Measurements from ENCODE around the gene SLC9A8.

Gene SLC9A8

GRCh38 chr20:49798718-49799117 lies 13.9 kb upstream of the SLC9A8 start (continued):
- TF ChIP-seq, protein P1, sequence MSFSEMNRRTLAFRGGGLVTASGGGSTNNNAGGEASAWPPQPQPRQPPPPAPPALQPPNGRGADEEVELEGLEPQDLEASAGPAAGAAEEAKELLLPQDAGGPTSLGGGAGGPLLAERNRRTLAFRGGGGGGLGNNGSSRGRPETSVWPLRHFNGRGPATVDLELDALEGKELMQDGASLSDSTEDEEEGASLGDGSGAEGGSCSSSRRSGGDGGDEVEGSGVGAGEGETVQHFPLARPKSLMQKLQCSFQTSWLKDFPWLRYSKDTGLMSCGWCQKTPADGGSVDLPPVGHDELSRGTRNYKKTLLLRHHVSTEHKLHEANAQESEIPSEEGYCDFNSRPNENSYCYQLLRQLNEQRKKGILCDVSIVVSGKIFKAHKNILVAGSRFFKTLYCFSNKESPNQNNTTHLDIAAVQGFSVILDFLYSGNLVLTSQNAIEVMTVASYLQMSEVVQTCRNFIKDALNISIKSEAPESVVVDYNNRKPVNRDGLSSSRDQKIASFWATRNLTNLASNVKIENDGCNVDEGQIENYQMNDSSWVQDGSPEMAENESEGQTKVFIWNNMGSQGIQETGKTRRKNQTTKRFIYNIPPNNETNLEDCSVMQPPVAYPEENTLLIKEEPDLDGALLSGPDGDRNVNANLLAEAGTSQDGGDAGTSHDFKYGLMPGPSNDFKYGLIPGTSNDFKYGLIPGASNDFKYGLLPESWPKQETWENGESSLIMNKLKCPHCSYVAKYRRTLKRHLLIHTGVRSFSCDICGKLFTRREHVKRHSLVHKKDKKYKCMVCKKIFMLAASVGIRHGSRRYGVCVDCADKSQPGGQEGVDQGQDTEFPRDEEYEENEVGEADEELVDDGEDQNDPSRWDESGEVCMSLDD (tag by site-specific recombination; IDR thresholded peaks at IDR 0.05), result no peak
- TF ChIP-seq ZNF157 (tag by site-specific recombination; IDR thresholded peaks at IDR 0.05), result no peak
- TF ChIP-seq BCL11A (tag by site-specific recombination; IDR thresholded peaks at IDR 0.05; ENCODE audit: low read depth), result no peak

GRCh38 chr20:49799698-49800097 lies 12.9 kb upstream of the SLC9A8 start:
- TF ChIP-seq ZNF488 (tag by site-specific recombination; IDR thresholded peaks at IDR 0.05), result no peak
- no peak for TF ChIP-seq ZNF701 (tag by site-specific recombination; IDR thresholded peaks at IDR 0.05)
- TF ChIP-seq ZNF202 (tag by site-specific recombination; IDR thresholded peaks at IDR 0.05; ENCODE audit: borderline replicate concordance), result no peak
- no peak for TF ChIP-seq MYNN (tag by site-specific recombination; IDR thresholded peaks at IDR 0.05; ENCODE audit: borderline replicate concordance)
- TF ChIP-seq, protein P2, sequence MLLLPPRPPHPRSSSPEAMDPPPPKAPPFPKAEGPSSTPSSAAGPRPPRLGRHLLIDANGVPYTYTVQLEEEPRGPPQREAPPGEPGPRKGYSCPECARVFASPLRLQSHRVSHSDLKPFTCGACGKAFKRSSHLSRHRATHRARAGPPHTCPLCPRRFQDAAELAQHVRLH (tag by site-specific recombination; IDR thresholded peaks at IDR 0.05), result no peak
- TF ChIP-seq KLF16 (tag by site-specific recombination; IDR thresholded peaks at IDR 0.05), result no peak
- TF ChIP-seq ZNF335 (tag by site-specific recombination; conservative IDR thresholded peaks at IDR 0.05), result no peak
- no peak for TF ChIP-seq ZNF121 (tag by site-specific recombination; IDR thresholded peaks at IDR 0.05)
- TF ChIP-seq ZNF548 (tag by site-specific recombination; IDR thresholded peaks at IDR 0.05), result no peak
- TF ChIP-seq ZBTB1 (tag by site-specific recombination; IDR thresholded peaks at IDR 0.05), result no peak
- no peak for TF ChIP-seq RBAK (tag by site-specific recombination; IDR thresholded peaks at IDR 0.05)
- no peak for TF ChIP-seq ZNF560 (tag by site-specific recombination; IDR thresholded peaks at IDR 0.05; ENCODE audit: borderline replicate concordance)
- TF ChIP-seq ZNF10 (tag by site-specific recombination; IDR thresholded peaks at IDR 0.05), result no peak
- no peak for TF ChIP-seq REPIN1 (tag by site-specific recombination; IDR thresholded peaks at IDR 0.05; ENCODE audit: low read depth)
- TF ChIP-seq ZNF140 (tag by site-specific recombination; IDR thresholded peaks at IDR 0.05), result no peak
- H3K27ac ChIP-seq (ENCODE audit: extremely low read depth, low read depth, low read length), result no peak overlapping the region
- no peaks in the 10 kb centered on the region for H3K9me3 ChIP-seq (ENCODE audit: control insufficient read depth, insufficient read depth, low read depth, low read length)
- POLR2A ChIA-PET, result no interaction called here
- CTCF ChIA-PET, result interaction anchor here (1.2 kb wide), 1 partner anchor 47 kb away, joined by 3 read pairs; no protein-coding TSS in a partner anchor
- no peaks in the 10 kb centered on the region for H3K36me3 ChIP-seq (ENCODE audit: control insufficient read depth in 2 of 2, insufficient read depth in 1 of 2, low read length in 2 of 2)
- no peaks in the 10 kb centered on the region for H3K4me1 ChIP-seq (ENCODE audit: control insufficient read depth, insufficient read depth, low read length)
- H3K4me3 ChIP-seq (ENCODE audit: low read depth, low read length), result no peak overlapping the region

DNA sequence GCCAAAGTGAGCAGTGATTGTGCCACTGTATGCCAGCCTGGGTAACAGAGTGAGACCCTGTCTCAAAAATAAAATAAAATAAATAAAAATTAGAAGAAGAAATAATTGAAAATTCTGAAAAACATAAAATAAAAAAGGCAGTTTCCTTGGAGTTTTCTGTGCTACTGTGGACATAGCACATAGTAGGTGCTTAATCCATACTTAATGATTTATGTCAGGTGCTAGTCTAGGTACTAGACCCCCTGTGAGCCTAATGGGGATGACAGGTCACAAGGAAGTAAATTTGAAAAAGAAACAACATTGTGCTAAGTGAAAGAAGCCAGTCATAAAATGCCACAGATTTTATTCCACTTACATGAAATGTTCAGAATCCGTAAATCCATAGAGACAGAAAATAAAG lies 9.2 kb upstream of the SLC9A8 start:
- H3K27ac ChIP-seq (ENCODE audit: extremely low read depth, low read depth, low read length), result no peak overlapping the region
- H3K4me3 ChIP-seq (ENCODE audit: low read depth, low read length), result no peak overlapping the region
- H3K4me1 ChIP-seq (ENCODE audit: control insufficient read depth, insufficient read depth, low read length), result no peaks in the 10 kb centered on the region
- CTCF ChIA-PET, result interaction anchor here (0.6 kb wide), 1 partner anchor 229 kb away, joined by 3 read pairs; no protein-coding TSS in a partner anchor
- H3K9me3 ChIP-seq (ENCODE audit: control insufficient read depth, insufficient read depth, low read depth, low read length), result no peaks in the 10 kb centered on the region
- no peak for TF ChIP-seq ZNF544 (tag by site-specific recombination; IDR thresholded peaks at IDR 0.05)
- no peak for TF ChIP-seq KLF7 (tag by site-specific recombination; IDR thresholded peaks at IDR 0.05; ENCODE audit: borderline replicate concordance)
- no peak for TF ChIP-seq GLI2 (tag by site-specific recombination; IDR thresholded peaks at IDR 0.05; ENCODE audit: borderline replicate concordance, low read depth)
- no peak for TF ChIP-seq ZNF514 (tag by site-specific recombination; IDR thresholded peaks at IDR 0.05)
- no peak for TF ChIP-seq ZNF571 (tag by site-specific recombination; IDR thresholded peaks at IDR 0.05)
- no peak for TF ChIP-seq ZNF146 (tag by site-specific recombination; IDR thresholded peaks at IDR 0.05)
- TF ChIP-seq ZNF2 (tag by site-specific recombination; IDR thresholded peaks at IDR 0.05), result no peak
- no peak for TF ChIP-seq MYNN (tag by site-specific recombination; IDR thresholded peaks at IDR 0.05; ENCODE audit: borderline replicate concordance)
- TF ChIP-seq IKZF3 (tag by site-specific recombination; IDR thresholded peaks at IDR 0.05), result no peak
- no peak for TF ChIP-seq ZSCAN23 (tag by site-specific recombination; IDR thresholded peaks at IDR 0.05)
- TF ChIP-seq, protein P3, sequence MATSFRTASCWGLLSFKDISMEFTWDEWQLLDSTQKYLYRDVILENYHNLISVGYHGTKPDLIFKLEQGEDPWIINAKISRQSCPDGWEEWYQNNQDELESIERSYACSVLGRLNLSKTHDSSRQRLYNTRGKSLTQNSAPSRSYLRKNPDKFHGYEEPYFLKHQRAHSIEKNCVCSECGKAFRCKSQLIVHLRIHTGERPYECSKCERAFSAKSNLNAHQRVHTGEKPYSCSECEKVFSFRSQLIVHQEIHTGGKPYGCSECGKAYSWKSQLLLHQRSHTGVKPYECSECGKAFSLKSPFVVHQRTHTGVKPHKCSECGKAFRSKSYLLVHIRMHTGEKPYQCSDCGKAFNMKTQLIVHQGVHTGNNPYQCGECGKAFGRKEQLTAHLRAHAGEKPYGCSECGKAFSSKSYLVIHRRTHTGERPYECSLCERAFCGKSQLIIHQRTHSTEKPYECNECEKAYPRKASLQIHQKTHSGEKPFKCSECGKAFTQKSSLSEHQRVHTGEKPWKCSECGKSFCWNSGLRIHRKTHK (tag by site-specific recombination; IDR thresholded peaks at IDR 0.05), result no peak
- no peak for TF ChIP-seq ZNF354C (tag by site-specific recombination; IDR thresholded peaks at IDR 0.05; ENCODE audit: borderline replicate concordance, low read depth)
- no peak for TF ChIP-seq ZBTB21 (tag by site-specific recombination; IDR thresholded peaks at IDR 0.05)
- POLR2A ChIA-PET, result no interaction called here
- H3K36me3 ChIP-seq (ENCODE audit: control insufficient read depth in 2 of 2, insufficient read depth in 1 of 2, low read length in 2 of 2), result no peaks in the 10 kb centered on the region

Data from HEK293 (cell line).